DOHH2 (cell line): Measurements from ENCODE around the gene THBS2.

Experiments used
- CTCF ChIP-seq: fragments of 200-600 bp; sonication (generic); IDR thresholded peaks from one replicate; pipeline ENCODE4 v1.5.1; 2014; ENCODE audit warnings: antibody characterized with exemption, mild to moderate bottlenecking, low read depth, low read length; ENCODE audit not compliant: poor library complexity, severe bottlenecking
- EZH2phosphoT487 ChIP-seq: fragments of 200-600 bp; sonication (generic); IDR thresholded peaks from 2 replicates; pipeline ENCODE4 v1.6.1; 2017; ENCODE audit warnings: borderline replicate concordance, mild to moderate bottlenecking, antibody characterized with exemption, low read length, moderate library complexity, mixed read lengths

- TF ChIP-seq CTCF (no peak), EZH2phosphoT487 (no peak)
Measured at GRCh38 chr6:169185692-169186485, 67.8 kb downstream of the THBS2 start.
